ENCODE results near the gene MGAT4A. TPM values are rescaled to one million over a fixed set of nuclear protein-coding genes. Genes with fewer than 3 reads are reported as not detected.

MGAT4A gene
- total and polyA plus RNA-seq, 2 of the 13 experiments (the other 11 are each of a cell fraction or from before 2014, with no cell fraction given) = 47.2 to 90.9 TPM

GRCh38 chr2:98685930-98686887 lies 44.7 kb downstream of the MGAT4A start (continued):
- TF ChIP-seq ZNF646 (CRISPR knock-in tag; IDR thresholded peaks at IDR 0.05) (no peak), UBTF (CRISPR knock-in tag; IDR thresholded peaks at IDR 0.05) (no peak)
